Esophagus squamous epithelium (tissue), 4 donors: ENCODE data around the gene ZBED4.

Source experiments
- CTCF ChIP-seq, 6 experiments: fragments of 450-650 bp in 4 of 6; fragments of 200-600 bp in 2 of 6; sonication (generic) in 2 of 6; IDR thresholded peaks; one replicate each; pipeline ENCODE4 v1.5.1; 2016 to 2019; ENCODE audit warnings: antibody characterized with exemption in 6 of 6, mild to moderate bottlenecking in 4 of 6, moderate library complexity in 4 of 6
- POLR2A ChIP-seq, 4 donors: fragments of 450-650 bp; IDR thresholded peaks; one replicate each; pipeline ENCODE4 v1.6.1; 2017; ENCODE audit warnings: antibody characterized with exemption in 4 of 4, mild to moderate bottlenecking in 4 of 4, moderate library complexity in 3 of 4

- TF ChIP-seq CTCF (IDR thresholded peaks at IDR 0.05) (no peak), POLR2A (IDR thresholded peaks at IDR 0.05) (no peak)
Measured at GRCh38 chr22:49896201-49896600, 42.6 kb downstream of the ZBED4 start.
